Trophoblast cell (in vitro differentiated cells and primary cell): ENCODE results near the gene BEND2.

Experiments
- DNase-seq, 2 donors: peaks; one replicate each; pipeline ENCODE4 v3.0.0-alpha.2; 2016
- H2AFZ ChIP-seq: 2 replicates; pipeline ENCODE4 v1.6.1; 2013; ENCODE audit warnings: low read length, moderate library complexity, mild to moderate bottlenecking; ENCODE audit not compliant: insufficient read depth, poor library complexity
- H2AK5ac ChIP-seq: 2 replicates; pipeline ENCODE4 v1.6.1; 2013; ENCODE audit warnings: mild to moderate bottlenecking, low read length
- H2BK120ac ChIP-seq: 2 replicates; pipeline ENCODE4 v1.6.1; 2013; ENCODE audit warnings: low read length, mild to moderate bottlenecking, moderate library complexity; ENCODE audit not compliant: insufficient read depth, poor library complexity
- H2BK12ac ChIP-seq: 2 replicates; pipeline ENCODE4 v1.6.1; 2013; ENCODE audit warnings: mild to moderate bottlenecking, low read length, moderate library complexity
- H2BK5ac ChIP-seq: 2 replicates; pipeline ENCODE4 v1.6.1; 2013; ENCODE audit warnings: low read length, low read depth, moderate library complexity, mild to moderate bottlenecking; ENCODE audit not compliant: poor library complexity
- H3K14ac ChIP-seq: 2 replicates; pipeline ENCODE4 v1.6.1; 2013; ENCODE audit warnings: mild to moderate bottlenecking, low read length
- H3K18ac ChIP-seq: 2 replicates; pipeline ENCODE4 v1.6.1; 2013; ENCODE audit warnings: mild to moderate bottlenecking, low read length
- H3K23ac ChIP-seq: 2 replicates; pipeline ENCODE4 v1.6.1; 2013; ENCODE audit warnings: low read length
- H3K27ac ChIP-seq: 2 replicates; pipeline ENCODE4 v1.5.1; 2013; ENCODE audit warnings: low read depth, mild to moderate bottlenecking, inconsistent platforms, low read length, moderate library complexity
- H3K27me3 ChIP-seq: 2 replicates; pipeline ENCODE4 v1.6.1; 2013; ENCODE audit warnings: inconsistent platforms, mild to moderate bottlenecking, low read length, moderate library complexity; ENCODE audit not compliant: insufficient read depth
- H3K36me3 ChIP-seq, 2 experiments: 1 replicate in 1 of 2; 2 replicates in 1 of 2; pipeline ENCODE4 v1.6.1; 2013; ENCODE audit warnings: low read length in 2 of 2, mild to moderate bottlenecking in 2 of 2, moderate library complexity in 1 of 2; ENCODE audit not compliant: insufficient read depth in 2 of 2, control insufficient read depth in 1 of 2
- H3K4ac ChIP-seq: 2 replicates; pipeline ENCODE4 v1.6.1; 2013; ENCODE audit warnings: low read depth, mild to moderate bottlenecking, low read length, moderate library complexity
- H3K4me1 ChIP-seq, 2 experiments: 1 replicate in 1 of 2; 2 replicates in 1 of 2; pipeline ENCODE4 v1.6.1; 2013; ENCODE audit warnings: low read length in 2 of 2, mild to moderate bottlenecking in 2 of 2, moderate library complexity in 1 of 2; ENCODE audit not compliant: insufficient read depth in 2 of 2, control insufficient read depth in 1 of 2
- H3K4me2 ChIP-seq: 2 replicates; pipeline ENCODE4 v1.6.1; 2013; ENCODE audit warnings: inconsistent platforms, mild to moderate bottlenecking, low read length, moderate library complexity
- H3K4me3 ChIP-seq: 2 replicates; pipeline ENCODE4 v1.5.1; 2013; ENCODE audit warnings: mild to moderate bottlenecking, low read depth, low read length, inconsistent platforms
- H3K79me1 ChIP-seq: one replicate; pipeline ENCODE4 v1.6.1; 2013; ENCODE audit warnings: low read length
- H3K79me2 ChIP-seq: 2 replicates; pipeline ENCODE4 v1.6.1; 2013; ENCODE audit warnings: low read length, mild to moderate bottlenecking; ENCODE audit not compliant: control insufficient read depth, insufficient read depth, poor library complexity
- H3K9ac ChIP-seq: 2 replicates; pipeline ENCODE4 v1.6.1; 2013; ENCODE audit warnings: mild to moderate bottlenecking, low read length
- H3K9me3 ChIP-seq: 2 replicates; pipeline ENCODE4 v1.6.1; 2013; ENCODE audit warnings: low read depth, mild to moderate bottlenecking, control low read depth, inconsistent platforms, low read length; ENCODE audit not compliant: insufficient read depth
- H4K12ac ChIP-seq: 2 replicates; pipeline ENCODE4 v1.6.1; 2013; ENCODE audit warnings: low read depth, mild to moderate bottlenecking, low read length, moderate library complexity
- H4K8ac ChIP-seq: 2 replicates; pipeline ENCODE4 v1.6.1; 2013; ENCODE audit warnings: low read depth, mild to moderate bottlenecking, low read length, moderate library complexity
- H4K91ac ChIP-seq: one replicate; pipeline ENCODE4 v1.6.1; 2013; ENCODE audit warnings: low read depth, mild to moderate bottlenecking, low read length, moderate library complexity
- whole genome bisulfite sequencing: extraction: QIAGEN DNeasy Blood & Tissue Kit; methylation state at CpG from one replicate; pipeline ENCODE4 v1.1.7; 2013; ENCODE audit warnings: missing lambda C conversion rate; ENCODE audit not compliant: insufficient read length, insufficient coverage; ENCODE audit errors: extremely low coverage; 5-methylcytosine and 5-hydroxymethylcytosine counted together

BEND2 gene

DNA sequence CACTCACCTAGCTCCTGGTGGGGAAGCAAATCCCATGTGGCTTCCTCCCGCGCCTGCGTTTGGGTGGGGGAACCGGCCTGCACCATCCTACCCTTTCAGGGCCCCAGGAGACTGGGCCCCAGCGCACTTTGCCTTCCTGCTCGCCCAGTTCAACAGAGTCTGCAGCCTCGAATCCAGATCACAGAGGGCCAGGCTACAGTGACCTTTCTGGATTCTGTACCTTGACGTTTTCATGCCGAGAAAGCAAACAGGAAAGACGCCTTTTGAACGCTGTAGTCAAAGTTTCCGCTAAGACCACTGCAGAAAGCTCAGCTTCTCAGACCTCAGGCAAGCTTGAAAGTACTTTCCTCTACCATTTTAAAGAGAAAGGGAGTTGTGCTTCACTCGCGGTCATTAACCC lies 7.4 kb upstream of the BEND2 start:
- H3K18ac ChIP-seq, result no peak overlapping the region
- no peaks in the 10 kb centered on the region for H3K79me2 ChIP-seq
- H3K4me3 ChIP-seq, result no peak overlapping the region
- no peak overlapping the region for H4K91ac ChIP-seq
- no peak overlapping the region for H2BK5ac ChIP-seq
- no peak overlapping the region for H3K4ac ChIP-seq
- H2BK12ac ChIP-seq, result no peak overlapping the region
- WGBS, result no CpG with 5 or more reads among the region's 14 CpGs
- H3K9ac ChIP-seq, result no peak overlapping the region
- H3K4me1 ChIP-seq, result no peaks in the 10 kb centered on the region
- H3K36me3 ChIP-seq, result no peaks in the 10 kb centered on the region
- no peak overlapping the region for H4K8ac ChIP-seq
- no peak overlapping the region for H2AFZ ChIP-seq
- H3K9me3 ChIP-seq, result no peaks in the 10 kb centered on the region
- H2BK120ac ChIP-seq, result no peak overlapping the region
- no peak overlapping the region for H3K23ac ChIP-seq
- no peaks in the 10 kb centered on the region for H3K27me3 ChIP-seq
- H2AK5ac ChIP-seq, result no peak overlapping the region
- no peak overlapping the region for H3K4me2 ChIP-seq
- no peak overlapping the region for H4K12ac ChIP-seq
- no peak overlapping the region for H3K27ac ChIP-seq
- no peaks in the 10 kb centered on the region for H3K79me1 ChIP-seq
- no peak overlapping the region for H3K14ac ChIP-seq
- DNase-seq, result no peak

DNA sequence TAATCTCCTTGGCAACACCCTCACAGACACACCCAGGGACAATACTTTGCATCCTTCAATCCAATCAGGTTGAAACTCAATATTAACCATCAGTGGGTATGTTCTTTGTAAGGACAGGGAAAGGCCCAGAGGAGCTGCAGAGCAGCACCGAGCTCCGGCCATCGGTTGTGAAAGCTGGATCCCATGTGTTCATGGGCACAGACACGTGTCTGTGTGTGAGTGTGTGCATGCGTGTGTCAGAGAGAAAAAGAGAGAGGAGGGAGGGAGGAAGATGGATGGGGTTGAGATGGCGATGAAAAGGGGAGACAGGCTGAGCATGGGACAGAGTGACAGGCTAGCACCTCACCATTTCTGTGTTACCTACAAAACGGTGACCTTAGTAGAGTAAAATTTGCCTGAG lies 6.8 kb upstream of the BEND2 start:
- no peak for DNase-seq
- Histone ChIP-seq H2BK120ac (no peak overlapping the region), H3K4me3 (no peak overlapping the region), H3K18ac (no peak overlapping the region), H2AFZ (no peak overlapping the region), H2BK5ac (no peak overlapping the region), H3K4ac (no peak overlapping the region), H3K9me3 (no peaks in the 10 kb centered on the region), H3K79me1 (no peaks in the 10 kb centered on the region), H3K9ac (no peak overlapping the region), H3K23ac (no peak overlapping the region), H3K27ac (no peak overlapping the region), H4K12ac (no peak overlapping the region), H4K8ac (no peak overlapping the region), H2BK12ac (no peak overlapping the region), H3K14ac (no peak overlapping the region), H4K91ac (no peak overlapping the region), H2AK5ac (no peak overlapping the region), H3K27me3 (no peaks in the 10 kb centered on the region), H3K79me2 (no peaks in the 10 kb centered on the region), H3K4me2 (no peak overlapping the region), H3K36me3 (no peaks in the 10 kb centered on the region), H3K4me1 (no peaks in the 10 kb centered on the region)
- 100% methylated on average over 2 of the region's 7 CpGs for WGBS

DNA sequence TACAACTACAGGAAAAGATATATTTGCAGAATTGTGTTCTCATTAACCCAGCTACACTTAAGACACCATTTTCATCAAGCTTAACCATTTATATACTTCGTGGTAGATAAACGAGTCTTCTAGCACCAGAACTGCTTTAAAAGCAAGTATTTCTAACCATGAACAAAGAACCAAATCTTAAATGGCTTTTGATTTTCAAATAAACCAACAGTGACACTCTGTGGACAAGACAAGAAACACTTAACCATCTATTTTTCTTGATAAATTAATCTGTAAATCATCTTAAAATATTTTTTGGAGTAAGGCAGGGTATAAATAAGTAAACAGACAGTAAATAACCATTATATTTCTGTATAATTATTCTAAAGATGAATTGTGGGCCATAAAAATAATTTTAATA lies 10.2 kb downstream of the BEND2 start:
- H3K79me1 ChIP-seq, result no peaks in the 10 kb centered on the region
- H3K4me3 ChIP-seq, result no peak overlapping the region
- H4K12ac ChIP-seq, result no peak overlapping the region
- H3K27ac ChIP-seq, result no peak overlapping the region
- H3K9ac ChIP-seq, result no peak overlapping the region
- H3K18ac ChIP-seq, result no peak overlapping the region
- no peaks in the 10 kb centered on the region for H3K36me3 ChIP-seq
- H3K79me2 ChIP-seq, result no peaks in the 10 kb centered on the region
- no peaks in the 10 kb centered on the region for H3K27me3 ChIP-seq
- H3K4me2 ChIP-seq, result no peak overlapping the region
- H3K9me3 ChIP-seq, result no peaks in the 10 kb centered on the region
- H2AFZ ChIP-seq, result no peak overlapping the region
- no CpG with 5 or more reads among the region's 2 CpGs for WGBS
- H2BK5ac ChIP-seq, result no peak overlapping the region
- H4K91ac ChIP-seq, result no peak overlapping the region
- no peak overlapping the region for H4K8ac ChIP-seq
- H3K14ac ChIP-seq, result no peak overlapping the region
- H3K4ac ChIP-seq, result no peak overlapping the region
- no peak overlapping the region for H2AK5ac ChIP-seq
- no peak overlapping the region for H2BK12ac ChIP-seq
- no peaks in the 10 kb centered on the region for H3K4me1 ChIP-seq
- H2BK120ac ChIP-seq, result no peak overlapping the region
- no peak overlapping the region for H3K23ac ChIP-seq
- DNase-seq, result peak in 1 of 2 donors; percentile 41

DNA sequence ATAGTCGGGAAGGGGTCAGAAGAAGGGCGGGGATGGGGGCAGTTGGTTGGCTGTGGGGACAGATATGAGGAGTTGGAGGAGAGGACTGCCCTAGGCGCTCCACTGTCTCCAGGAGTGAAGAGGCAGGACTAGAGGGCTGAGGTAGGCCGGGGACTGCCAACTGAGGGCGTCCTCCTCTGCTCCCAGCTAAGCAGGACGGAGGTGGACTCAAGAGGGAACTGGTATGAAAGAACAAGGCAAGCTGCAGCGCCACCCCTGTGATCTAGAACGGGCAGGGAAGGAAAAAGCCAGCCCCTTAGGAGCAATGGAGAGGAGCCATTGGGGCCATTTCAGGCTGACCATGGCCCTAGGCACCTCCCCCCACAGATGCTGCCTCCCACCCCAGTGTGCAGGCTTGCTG lies 14.0 kb downstream of the BEND2 start:
- no peak overlapping the region for H3K18ac ChIP-seq
- no peak overlapping the region for H2AFZ ChIP-seq
- H3K79me2 ChIP-seq, result no peaks in the 10 kb centered on the region
- H2BK12ac ChIP-seq, result no peak overlapping the region
- WGBS, result no CpG with 5 or more reads among the region's 8 CpGs
- H3K4me1 ChIP-seq, result no peaks in the 10 kb centered on the region
- no peak overlapping the region for H4K12ac ChIP-seq
- no peak overlapping the region for H3K27ac ChIP-seq
- H3K27me3 ChIP-seq, result no peaks in the 10 kb centered on the region
- H2AK5ac ChIP-seq, result no peak overlapping the region
- no peaks in the 10 kb centered on the region for H3K9me3 ChIP-seq
- no peak overlapping the region for H3K9ac ChIP-seq
- no peak overlapping the region for H4K8ac ChIP-seq
- no peak overlapping the region for H3K14ac ChIP-seq
- no peak overlapping the region for H3K23ac ChIP-seq
- no peak overlapping the region for H2BK120ac ChIP-seq
- DNase-seq, result no peak
- H3K4me2 ChIP-seq, result no peak overlapping the region
- no peak overlapping the region for H3K4ac ChIP-seq
- H4K91ac ChIP-seq, result no peak overlapping the region
- no peaks in the 10 kb centered on the region for H3K79me1 ChIP-seq
- H3K36me3 ChIP-seq, result no peaks in the 10 kb centered on the region
- H3K4me3 ChIP-seq, result no peak overlapping the region
- no peak overlapping the region for H2BK5ac ChIP-seq
